Activated T-helper 1 cell treated with anti-CD3 and anti-CD28 coated beads, Interleukin-2, amount 50 U/mL, for 16 hours (primary cell): ENCODE results near the gene ATP1A1.

Experiments
- DNase-seq, 2 donors: peaks; one replicate each; pipeline ENCODE4 v3.0.0-alpha.2; 2020; ENCODE audit warnings: low read depth in 1 of 2, low spot score in 1 of 2

The ATP1A1 gene

GRCh38 chr1:116434849-116435248 is 61.8 kb downstream of the ATP1A1 start:
- DNase-seq = no peak

GRCh38 chr1:116435806-116436610 is 63.0 kb downstream of the ATP1A1 start:
- DNase-seq = no peak

GRCh38 chr1:116436611-116436970 is 63.5 kb downstream of the ATP1A1 start:
- no peak for DNase-seq

- no peak for DNase-seq
Measured at GRCh38 chr1:116439701-116440100, 66.7 kb downstream of the ATP1A1 start.

GRCh38 chr1:116440731-116441130 is 67.7 kb downstream of the ATP1A1 start:
- no peak for DNase-seq

- DNase-seq = no peak
Measured at GRCh38 chr1:116445534-116445933, 72.5 kb downstream of the ATP1A1 start.

- DNase-seq = no peak
Measured at GRCh38 chr1:116446686-116447085, 73.6 kb downstream of the ATP1A1 start.

- DNase-seq = no peak
Measured at GRCh38 chr1:116448785-116449385, 75.8 kb downstream of the ATP1A1 start.

GRCh38 chr1:116449578-116449977 is 76.5 kb downstream of the ATP1A1 start:
- DNase-seq = no peak

- DNase-seq = no peak
Measured at GRCh38 chr1:116451702-116452101, 78.7 kb downstream of the ATP1A1 start.

- no peak for DNase-seq
Measured at GRCh38 chr1:116453481-116453880, 80.4 kb downstream of the ATP1A1 start.

- DNase-seq = no peak
Measured at GRCh38 chr1:116453906-116454305, 80.9 kb downstream of the ATP1A1 start.
